Measurements from ENCODE around the gene SYPL1. TPM values are rescaled to one million over a fixed set of nuclear protein-coding genes. Genes with fewer than 3 reads are reported as not detected.

Gene SYPL1
- total and polyA plus RNA-seq, 2 experiments from 2014 or later = 94.2 to 110 TPM

DNA sequence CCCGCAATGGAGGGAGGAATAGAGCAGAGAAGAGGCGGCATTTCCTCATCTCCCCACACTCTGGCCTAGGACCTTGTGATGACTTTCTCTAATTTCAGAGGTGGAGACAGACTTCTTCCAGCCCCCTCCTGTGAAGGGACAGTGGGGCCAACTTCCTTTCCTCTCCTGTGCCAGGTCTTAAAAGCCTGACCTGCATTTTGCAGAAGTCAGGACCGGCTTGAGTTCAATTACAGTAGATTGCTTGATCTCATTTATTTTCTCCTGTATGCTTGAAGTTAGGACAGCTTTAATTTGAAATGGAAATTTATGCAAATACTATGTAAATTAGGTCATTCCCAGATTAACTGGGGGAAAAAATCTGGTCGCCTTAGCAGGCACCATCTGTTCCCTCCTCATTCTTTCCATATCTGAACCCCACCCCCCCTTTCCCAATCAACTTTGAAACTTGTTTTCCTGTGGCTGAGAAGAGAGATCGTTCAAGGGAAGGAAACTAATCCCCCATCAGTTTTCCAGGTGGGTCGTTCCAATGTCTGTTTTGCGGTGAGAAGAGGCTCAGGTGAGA is 57.1 kb downstream of the SYPL1 start:
- H2AFZ ChIP-seq = no peak overlapping the region
- no peaks in the 10 kb centered on the region for H3K9me2 ChIP-seq (replicated peaks; ENCODE audit: insufficient read depth)
- H4K20me1 ChIP-seq (ENCODE audit: insufficient read depth, poor library complexity, severe bottlenecking) = no peaks in the 10 kb centered on the region
- H3K4me3 ChIP-seq = no peak overlapping the region
- no peaks in the 10 kb centered on the region for H3K9me3 ChIP-seq (ENCODE audit: low read depth)
- H3K27me3 ChIP-seq = peaks cover 2% of the 10 kb centered on the region
- 87% methylated on average over 7 of the region's 7 CpGs for WGBS (ENCODE audit: low lambda C conversion rate, missing lambda C conversion rate)
- H3K79me2 ChIP-seq = no peaks in the 10 kb centered on the region
- no peak overlapping the region for H3K27ac ChIP-seq
- H3K36me3 ChIP-seq (replicated peaks; ENCODE audit: insufficient read depth, low read depth) = no peaks in the 10 kb centered on the region
- DNase-seq (ENCODE audit: low spot score) = no peak
- H3K4me1 ChIP-seq (ENCODE audit: insufficient read depth) = peaks cover 3% of the 10 kb centered on the region
- H3K4me2 ChIP-seq = no peak overlapping the region
- TF ChIP-seq EZH2phosphoT487 (IDR thresholded peaks at IDR 0.05; ENCODE audit: low read depth, severe bottlenecking, unreplicated experiment) (no peak), EZH2 (IDR thresholded peaks at IDR 0.05; ENCODE audit: borderline replicate concordance) (no peak)
- TF ChIP-seq, protein P1, sequence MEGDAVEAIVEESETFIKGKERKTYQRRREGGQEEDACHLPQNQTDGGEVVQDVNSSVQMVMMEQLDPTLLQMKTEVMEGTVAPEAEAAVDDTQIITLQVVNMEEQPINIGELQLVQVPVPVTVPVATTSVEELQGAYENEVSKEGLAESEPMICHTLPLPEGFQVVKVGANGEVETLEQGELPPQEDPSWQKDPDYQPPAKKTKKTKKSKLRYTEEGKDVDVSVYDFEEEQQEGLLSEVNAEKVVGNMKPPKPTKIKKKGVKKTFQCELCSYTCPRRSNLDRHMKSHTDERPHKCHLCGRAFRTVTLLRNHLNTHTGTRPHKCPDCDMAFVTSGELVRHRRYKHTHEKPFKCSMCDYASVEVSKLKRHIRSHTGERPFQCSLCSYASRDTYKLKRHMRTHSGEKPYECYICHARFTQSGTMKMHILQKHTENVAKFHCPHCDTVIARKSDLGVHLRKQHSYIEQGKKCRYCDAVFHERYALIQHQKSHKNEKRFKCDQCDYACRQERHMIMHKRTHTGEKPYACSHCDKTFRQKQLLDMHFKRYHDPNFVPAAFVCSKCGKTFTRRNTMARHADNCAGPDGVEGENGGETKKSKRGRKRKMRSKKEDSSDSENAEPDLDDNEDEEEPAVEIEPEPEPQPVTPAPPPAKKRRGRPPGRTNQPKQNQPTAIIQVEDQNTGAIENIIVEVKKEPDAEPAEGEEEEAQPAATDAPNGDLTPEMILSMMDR (IDR thresholded peaks at IDR 0.05; ENCODE audit: poor library complexity) = no peak

DNA sequence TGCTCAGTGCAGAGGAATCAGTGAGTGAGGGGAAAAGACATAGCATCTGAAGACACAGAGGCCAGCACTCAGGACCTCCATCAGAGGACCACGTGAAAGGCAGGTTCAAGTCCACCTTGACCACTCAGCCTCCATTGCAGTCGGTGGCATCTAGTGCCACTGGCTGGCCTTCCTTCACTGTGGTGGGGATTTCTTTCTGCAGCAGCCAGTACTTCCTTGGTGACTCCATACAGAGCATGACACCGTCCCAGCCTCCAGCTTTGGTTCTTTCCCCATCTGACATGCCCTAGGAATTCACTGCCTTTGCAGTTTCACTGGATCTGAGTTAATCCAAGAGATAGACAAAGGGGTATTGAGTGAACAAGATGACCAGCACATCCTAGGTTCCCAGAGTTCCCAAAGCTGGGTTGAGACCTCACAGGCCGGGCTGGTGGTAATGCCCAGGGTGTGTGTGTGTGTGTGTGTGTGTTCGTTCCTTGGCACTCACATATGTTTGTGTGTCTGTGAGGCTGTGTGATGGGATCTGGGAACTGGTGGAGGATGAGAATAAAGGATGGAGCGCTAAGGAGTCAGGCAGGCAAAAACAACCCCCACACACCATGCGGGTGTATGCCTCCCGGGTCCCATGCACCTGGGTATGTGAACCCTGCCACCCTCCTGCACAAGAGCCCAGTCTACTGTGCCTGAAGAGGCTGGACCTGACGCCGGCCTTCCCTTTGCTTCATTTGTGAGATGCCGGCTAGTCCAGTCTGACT is 57.8 kb downstream of the SYPL1 start:
- H3K9me2 ChIP-seq (replicated peaks; ENCODE audit: insufficient read depth) = no peaks in the 10 kb centered on the region
- no peak overlapping the region for H3K4me2 ChIP-seq
- H3K36me3 ChIP-seq (replicated peaks; ENCODE audit: insufficient read depth, low read depth) = no peaks in the 10 kb centered on the region
- no peak overlapping the region for H2AFZ ChIP-seq
- no peaks in the 10 kb centered on the region for H3K9me3 ChIP-seq (ENCODE audit: low read depth)
- no peaks in the 10 kb centered on the region for H3K79me2 ChIP-seq
- H3K4me1 ChIP-seq (ENCODE audit: insufficient read depth) = peaks cover 3% of the 10 kb centered on the region
- H3K27me3 ChIP-seq = peaks cover 2% of the 10 kb centered on the region
- WGBS (ENCODE audit: low lambda C conversion rate, missing lambda C conversion rate) = 93% methylated on average over 11 of the region's 11 CpGs
- DNase-seq (ENCODE audit: low spot score) = no peak
- H4K20me1 ChIP-seq (ENCODE audit: insufficient read depth, poor library complexity, severe bottlenecking) = no peaks in the 10 kb centered on the region
- no peak overlapping the region for H3K27ac ChIP-seq
- TF ChIP-seq EZH2 (IDR thresholded peaks at IDR 0.05; ENCODE audit: borderline replicate concordance) = no peak
- TF ChIP-seq, protein P1 (IDR thresholded peaks at IDR 0.05; ENCODE audit: poor library complexity) = no peak
- no peak for TF ChIP-seq EZH2phosphoT487 (IDR thresholded peaks at IDR 0.05; ENCODE audit: low read depth, severe bottlenecking, unreplicated experiment)
- no peak overlapping the region for H3K4me3 ChIP-seq

DNA sequence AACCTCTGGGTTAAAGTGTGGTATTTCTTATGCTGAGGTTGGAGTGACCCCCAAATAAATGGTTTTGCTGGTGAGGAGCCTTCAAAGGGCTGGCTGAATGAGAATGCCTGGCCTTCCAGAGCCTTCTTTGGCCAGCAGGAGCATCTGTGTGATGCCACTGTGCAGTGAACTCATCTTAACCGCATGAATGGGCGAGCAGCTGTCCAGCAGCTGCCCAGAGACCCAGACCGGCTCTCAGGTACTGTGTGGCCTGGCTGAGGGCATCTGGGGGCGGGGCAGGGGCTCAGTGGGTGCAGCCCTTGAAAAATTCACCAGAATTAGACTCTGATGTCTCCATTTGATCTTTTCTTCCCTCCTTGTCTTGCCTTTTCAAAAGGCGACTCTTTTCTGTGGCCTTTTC is 59.0 kb downstream of the SYPL1 start:
- H3K36me3 ChIP-seq (replicated peaks; ENCODE audit: insufficient read depth, low read depth) = no peaks in the 10 kb centered on the region
- no peak overlapping the region for H3K4me2 ChIP-seq
- H3K9me2 ChIP-seq (replicated peaks; ENCODE audit: insufficient read depth) = no peaks in the 10 kb centered on the region
- H3K79me2 ChIP-seq = no peaks in the 10 kb centered on the region
- peaks cover under 1% of the 10 kb centered on the region for H3K4me1 ChIP-seq (ENCODE audit: insufficient read depth)
- DNase-seq (ENCODE audit: low spot score) = no peak
- no peaks in the 10 kb centered on the region for H4K20me1 ChIP-seq (ENCODE audit: insufficient read depth, poor library complexity, severe bottlenecking)
- WGBS (ENCODE audit: low lambda C conversion rate, missing lambda C conversion rate) = 86% methylated on average over 5 of the region's 5 CpGs
- H2AFZ ChIP-seq = no peak overlapping the region
- H3K27me3 ChIP-seq = peaks cover 2% of the 10 kb centered on the region
- TF ChIP-seq EZH2phosphoT487 (IDR thresholded peaks at IDR 0.05; ENCODE audit: low read depth, severe bottlenecking, unreplicated experiment) = no peak
- no peak for TF ChIP-seq EZH2 (IDR thresholded peaks at IDR 0.05; ENCODE audit: borderline replicate concordance)
- TF ChIP-seq, protein P1 (IDR thresholded peaks at IDR 0.05; ENCODE audit: poor library complexity) = no peak
- H3K4me3 ChIP-seq = no peak overlapping the region
- H3K9me3 ChIP-seq (ENCODE audit: low read depth) = no peaks in the 10 kb centered on the region
- H3K27ac ChIP-seq = no peak overlapping the region

All from hepatocyte (in vitro differentiated cells).